ENCODE results near the gene DHRSX. TPM values are rescaled to one million over a fixed set of nuclear protein-coding genes. Genes with fewer than 3 reads are reported as not detected.
"Not testable (repeated sequence)": the region's sequence is repeated elsewhere in the genome, so short reads cannot be mapped to it uniquely, and the experiment has no call there.

The DHRSX gene
- total RNA-seq, 1 experiment from 2014 or later, result 14.0 TPM

DNA sequence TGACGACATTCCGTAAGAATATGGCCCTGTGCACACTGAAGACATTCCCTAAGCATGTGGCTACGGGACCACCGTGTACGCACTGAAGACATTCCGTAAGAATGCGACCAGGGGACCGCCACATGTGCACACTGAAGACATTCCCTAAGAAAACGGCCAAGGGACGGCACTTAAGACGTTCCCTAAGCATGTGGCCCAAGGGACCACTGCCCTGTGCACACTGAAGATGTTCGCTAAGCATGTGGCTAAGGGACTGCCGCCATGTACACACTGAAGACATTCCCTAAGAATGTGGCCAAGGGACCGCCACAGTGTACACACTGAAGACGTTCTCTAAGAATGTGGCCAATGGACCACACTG, 21.4 kb downstream of the DHRSX start:
- H3K27ac ChIP-seq (ENCODE audit: low read length), result no peak overlapping the region
- no peaks in the 10 kb centered on the region for H3K27me3 ChIP-seq (ENCODE audit: low read length)
- H2AFZ ChIP-seq (ENCODE audit: low read length), result no peak overlapping the region
- no peaks in the 10 kb centered on the region for H3K9me3 ChIP-seq (ENCODE audit: low read length)
- H3K79me2 ChIP-seq (ENCODE audit: low read length), result peaks cover 18% of the 10 kb centered on the region
- no peaks in the 10 kb centered on the region for H3K4me1 ChIP-seq (ENCODE audit: low read length)
- H4K20me1 ChIP-seq (ENCODE audit: insufficient read depth, low read depth, low read length), result no peaks in the 10 kb centered on the region
- no peak overlapping the region for H3K4me2 ChIP-seq (ENCODE audit: low read depth, low read length, poor library complexity, severe bottlenecking)
- no peak overlapping the region for H3K4me3 ChIP-seq (ENCODE audit: low read length)
- DNase-seq, result no peak
- H3K36me3 ChIP-seq (ENCODE audit: insufficient read depth, low read length), result no peaks in the 10 kb centered on the region
- no peak overlapping the region for H3K9ac ChIP-seq (ENCODE audit: low read length)
- no peaks in the 10 kb centered on the region for H3K9me2 ChIP-seq (replicated peaks; ENCODE audit: insufficient read depth, low read length)

DNA sequence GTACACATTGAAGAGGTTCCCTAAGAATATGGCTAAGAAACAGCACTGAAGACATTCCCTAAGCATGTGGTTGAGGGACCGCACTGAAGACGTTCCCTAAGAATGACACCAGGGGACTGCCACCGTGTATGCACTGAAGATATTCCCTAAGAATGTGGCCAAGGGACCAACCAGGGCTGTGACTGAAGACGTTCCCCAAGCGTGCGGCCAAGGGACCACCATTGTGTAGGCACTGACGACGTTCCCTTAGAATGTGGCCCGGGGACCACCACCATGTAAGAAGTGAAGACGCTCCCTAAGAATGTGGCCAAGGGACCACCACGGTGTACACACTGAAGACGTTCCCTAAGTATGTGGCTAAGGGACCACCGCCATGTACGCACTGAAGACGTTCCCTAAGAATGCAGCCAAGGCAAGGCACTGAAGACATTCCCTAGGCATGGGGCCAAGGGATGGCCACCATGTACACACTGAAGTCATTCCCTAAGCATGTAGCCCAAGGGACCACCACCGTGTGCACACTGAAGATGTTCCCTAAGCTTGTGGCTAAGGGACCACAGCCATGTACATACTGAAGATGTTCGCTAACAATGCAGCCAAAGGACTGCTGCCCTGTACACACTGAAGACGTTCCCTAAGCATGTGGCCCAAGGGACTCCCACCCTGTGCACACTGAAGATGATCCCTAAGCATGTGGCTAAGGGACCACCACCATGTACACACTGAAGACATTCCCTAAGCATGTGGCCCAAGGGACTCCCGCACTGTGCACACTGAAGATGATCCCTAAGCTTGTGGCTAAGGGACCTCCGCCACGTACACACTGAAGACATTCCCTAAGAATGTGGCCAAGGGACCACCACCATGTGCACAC, 22.0 kb downstream of the DHRSX start:
- Histone ChIP-seq H3K9me3 (ENCODE audit: low read length) (no peaks in the 10 kb centered on the region), H3K4me2 (ENCODE audit: low read depth, low read length, poor library complexity, severe bottlenecking) (no peak overlapping the region), H3K4me3 (ENCODE audit: low read length) (no peak overlapping the region), H2AFZ (ENCODE audit: low read length) (no peak overlapping the region), H3K79me2 (ENCODE audit: low read length) (peaks cover 20% of the 10 kb centered on the region), H3K9me2 (replicated peaks; ENCODE audit: insufficient read depth, low read length) (no peaks in the 10 kb centered on the region), H3K27me3 (ENCODE audit: low read length) (no peaks in the 10 kb centered on the region), H3K4me1 (ENCODE audit: low read length) (no peaks in the 10 kb centered on the region), H4K20me1 (ENCODE audit: insufficient read depth, low read depth, low read length) (no peaks in the 10 kb centered on the region), H3K27ac (ENCODE audit: low read length) (no peak overlapping the region), H3K9ac (ENCODE audit: low read length) (no peak overlapping the region), H3K36me3 (ENCODE audit: insufficient read depth, low read length) (no peaks in the 10 kb centered on the region)
- no peak for DNase-seq

DNA sequence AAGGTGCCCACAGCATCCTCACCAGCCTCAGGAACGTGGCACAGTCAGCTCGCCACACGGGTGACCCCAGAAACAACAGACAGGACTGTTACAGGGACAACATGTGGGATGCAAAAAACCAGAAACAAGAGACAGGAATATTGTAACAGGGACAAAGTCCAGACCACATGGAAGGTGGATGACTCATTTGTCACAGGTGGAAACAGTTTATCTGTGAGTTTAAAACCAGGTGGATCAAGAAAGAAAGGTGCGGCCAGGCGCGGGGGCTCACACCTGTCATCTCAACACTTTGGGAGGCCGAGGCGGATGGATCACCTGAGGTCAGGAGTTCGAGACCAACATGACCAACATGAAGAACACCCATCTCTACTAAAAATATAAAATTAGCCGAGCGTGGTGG, 23.5 kb downstream of the DHRSX start:
- not testable (repeated sequence) for H3K4me2 ChIP-seq (ENCODE audit: low read depth, low read length, poor library complexity, severe bottlenecking); H3K9me2 ChIP-seq (replicated peaks; ENCODE audit: insufficient read depth, low read length); DNase-seq; H3K4me3 ChIP-seq (ENCODE audit: low read length); H3K27ac ChIP-seq (ENCODE audit: low read length); H3K9me3 ChIP-seq (ENCODE audit: low read length); H4K20me1 ChIP-seq (ENCODE audit: insufficient read depth, low read depth, low read length); H3K9ac ChIP-seq (ENCODE audit: low read length); H3K27me3 ChIP-seq (ENCODE audit: low read length); H3K36me3 ChIP-seq (ENCODE audit: insufficient read depth, low read length); H3K4me1 ChIP-seq (ENCODE audit: low read length); H2AFZ ChIP-seq (ENCODE audit: low read length)
- H3K79me2 ChIP-seq (ENCODE audit: low read length), result peaks cover 22% of the 10 kb centered on the region

DNA sequence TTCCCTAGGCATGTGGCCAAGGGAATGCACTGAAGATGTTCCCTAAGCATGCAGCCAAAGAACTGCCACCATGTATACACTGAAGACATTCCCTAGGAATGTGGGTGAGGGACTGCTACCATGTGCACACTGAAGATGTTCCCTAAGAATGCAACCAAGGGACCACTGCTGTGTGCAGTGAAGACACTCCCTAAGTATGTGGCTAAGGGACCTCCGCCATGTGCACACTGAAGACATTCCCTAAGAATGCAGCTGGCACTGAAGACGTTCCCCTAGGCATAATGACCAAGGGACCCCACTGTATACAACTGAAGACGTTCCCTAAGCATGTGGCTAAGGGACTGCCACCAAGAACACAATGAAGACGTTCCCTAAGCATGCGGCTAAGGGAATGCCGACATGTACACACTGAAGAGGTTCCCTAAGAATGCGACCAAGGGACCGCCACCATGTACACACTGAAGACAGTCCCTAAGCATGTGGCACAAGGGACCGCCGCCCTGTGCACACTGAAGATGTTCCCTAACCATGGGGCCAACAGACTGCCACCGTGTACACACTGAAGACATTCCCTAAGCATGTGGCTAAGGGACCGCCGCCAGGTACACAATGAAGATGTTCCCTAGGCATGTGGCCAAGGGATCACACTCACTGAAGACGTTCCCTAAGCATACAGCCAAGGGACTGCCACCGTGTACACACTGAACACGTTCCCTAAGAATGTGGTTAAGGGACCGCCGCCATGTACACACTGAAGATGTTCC, 25.6 kb downstream of the DHRSX start:
- Histone ChIP-seq H2AFZ (ENCODE audit: low read length) (no peak overlapping the region), H3K27ac (ENCODE audit: low read length) (no peak overlapping the region), H3K4me1 (ENCODE audit: low read length) (no peaks in the 10 kb centered on the region), H3K36me3 (ENCODE audit: insufficient read depth, low read length) (no peaks in the 10 kb centered on the region), H3K9me3 (ENCODE audit: low read length) (no peaks in the 10 kb centered on the region), H3K4me3 (ENCODE audit: low read length) (no peak overlapping the region), H3K9ac (ENCODE audit: low read length) (no peak overlapping the region), H3K27me3 (ENCODE audit: low read length) (no peaks in the 10 kb centered on the region), H3K4me2 (ENCODE audit: low read depth, low read length, poor library complexity, severe bottlenecking) (no peak overlapping the region), H3K9me2 (replicated peaks; ENCODE audit: insufficient read depth, low read length) (no peaks in the 10 kb centered on the region), H3K79me2 (ENCODE audit: low read length) (peaks cover 26% of the 10 kb centered on the region), H4K20me1 (ENCODE audit: insufficient read depth, low read depth, low read length) (no peaks in the 10 kb centered on the region)
- no peak for DNase-seq

DNA sequence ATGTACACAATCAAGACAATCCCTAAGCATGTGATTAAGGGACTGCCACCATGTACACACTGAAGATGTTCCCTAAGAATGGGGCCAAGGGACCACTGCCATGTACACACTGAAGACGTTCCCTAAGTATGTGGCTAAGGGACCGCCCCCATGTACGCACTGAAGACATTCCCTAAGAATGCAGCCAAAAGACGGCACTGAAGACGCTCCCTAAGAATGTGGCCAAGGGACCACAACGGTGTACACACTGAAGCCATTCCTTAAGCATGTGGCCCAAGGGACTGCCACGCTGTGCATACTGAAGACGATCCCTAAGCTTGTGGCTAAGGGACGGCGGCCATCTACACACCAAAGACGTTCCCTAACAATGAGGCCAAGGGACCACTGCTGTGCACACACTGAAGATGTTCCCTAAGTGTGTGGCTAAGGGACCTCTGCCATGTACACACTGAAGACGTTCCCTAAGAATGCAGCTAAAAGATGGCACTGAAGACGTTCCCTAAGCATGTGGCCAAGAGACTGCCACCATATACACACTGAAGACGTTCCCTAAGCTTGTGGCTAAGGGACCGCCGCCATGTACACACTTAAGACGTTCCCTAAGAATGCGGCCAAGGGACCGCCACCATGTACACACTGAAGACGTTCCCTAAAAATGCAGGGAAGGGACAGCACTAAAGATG, 26.4 kb downstream of the DHRSX start:
- no peaks in the 10 kb centered on the region for H4K20me1 ChIP-seq (ENCODE audit: insufficient read depth, low read depth, low read length)
- H3K27ac ChIP-seq (ENCODE audit: low read length), result no peak overlapping the region
- H3K4me3 ChIP-seq (ENCODE audit: low read length), result no peak overlapping the region
- H2AFZ ChIP-seq (ENCODE audit: low read length), result no peak overlapping the region
- peaks cover 19% of the 10 kb centered on the region for H3K79me2 ChIP-seq (ENCODE audit: low read length)
- no peaks in the 10 kb centered on the region for H3K9me3 ChIP-seq (ENCODE audit: low read length)
- no peak overlapping the region for H3K4me2 ChIP-seq (ENCODE audit: low read depth, low read length, poor library complexity, severe bottlenecking)
- no peaks in the 10 kb centered on the region for H3K36me3 ChIP-seq (ENCODE audit: insufficient read depth, low read length)
- H3K9ac ChIP-seq (ENCODE audit: low read length), result no peak overlapping the region
- no peaks in the 10 kb centered on the region for H3K9me2 ChIP-seq (replicated peaks; ENCODE audit: insufficient read depth, low read length)
- no peak for DNase-seq
- no peaks in the 10 kb centered on the region for H3K27me3 ChIP-seq (ENCODE audit: low read length)
- H3K4me1 ChIP-seq (ENCODE audit: low read length), result no peaks in the 10 kb centered on the region

DNA sequence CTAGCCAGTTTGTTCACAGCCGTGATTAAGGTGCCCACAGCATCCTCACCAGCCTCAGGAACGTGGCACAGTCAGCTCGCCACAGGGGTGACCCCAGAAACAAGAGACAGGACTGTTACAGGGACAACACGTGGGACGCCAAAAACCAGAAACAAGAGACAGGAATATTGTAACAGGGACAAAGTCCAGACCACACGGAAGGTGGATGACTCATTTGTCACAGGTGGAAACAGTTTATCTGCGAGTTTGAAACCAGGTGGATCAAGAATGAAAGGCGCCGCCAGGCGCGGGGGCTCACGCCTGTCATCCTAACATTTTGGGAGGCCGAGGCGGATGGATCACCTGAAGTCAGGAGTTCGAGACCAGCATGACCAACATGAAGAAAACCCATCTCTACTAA, 27.7 kb downstream of the DHRSX start:
- H3K4me1 ChIP-seq (ENCODE audit: low read length), result not testable (repeated sequence)

DNA sequence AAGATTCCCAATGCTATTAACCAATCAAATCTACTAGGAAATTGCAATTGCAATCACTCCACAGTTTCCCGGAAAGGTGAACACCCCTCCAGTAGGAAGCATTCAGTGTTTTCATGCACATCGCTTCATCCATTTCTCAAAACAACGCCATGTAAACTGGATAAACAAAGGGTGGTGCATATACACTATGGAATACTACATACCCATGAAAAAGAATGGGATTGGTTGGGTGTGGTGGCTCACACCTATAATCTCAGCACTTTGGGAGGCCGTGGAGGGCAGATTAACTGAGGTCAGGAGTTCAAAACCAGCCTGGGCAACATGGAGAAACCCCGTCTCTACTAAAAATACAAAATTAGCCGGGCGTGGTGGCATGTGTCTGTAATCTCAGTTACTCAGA, 29.1 kb downstream of the DHRSX start:
- Histone ChIP-seq H3K4me1 (ENCODE audit: low read length) (no peaks in the 10 kb centered on the region), H2AFZ (ENCODE audit: low read length) (no peak overlapping the region), H3K9me2 (replicated peaks; ENCODE audit: insufficient read depth, low read length) (no peaks in the 10 kb centered on the region), H3K9me3 (ENCODE audit: low read length) (no peaks in the 10 kb centered on the region), H3K36me3 (ENCODE audit: insufficient read depth, low read length) (no peaks in the 10 kb centered on the region), H4K20me1 (ENCODE audit: insufficient read depth, low read depth, low read length) (no peaks in the 10 kb centered on the region), H3K4me3 (ENCODE audit: low read length) (no peak overlapping the region), H3K27ac (ENCODE audit: low read length) (no peak overlapping the region), H3K9ac (ENCODE audit: low read length) (no peak overlapping the region), H3K79me2 (ENCODE audit: low read length) (peaks cover 11% of the 10 kb centered on the region), H3K4me2 (ENCODE audit: low read depth, low read length, poor library complexity, severe bottlenecking) (no peak overlapping the region), H3K27me3 (ENCODE audit: low read length) (no peaks in the 10 kb centered on the region)
- no peak for DNase-seq

More for the DNA sequence above, 27.7 kb downstream of the DHRSX start:
- H3K36me3 ChIP-seq (ENCODE audit: insufficient read depth, low read length); H4K20me1 ChIP-seq (ENCODE audit: insufficient read depth, low read depth, low read length); DNase-seq; H3K4me3 ChIP-seq (ENCODE audit: low read length); H3K9ac ChIP-seq (ENCODE audit: low read length); H2AFZ ChIP-seq (ENCODE audit: low read length); H3K9me2 ChIP-seq (replicated peaks; ENCODE audit: insufficient read depth, low read length); H3K27me3 ChIP-seq (ENCODE audit: low read length); H3K4me2 ChIP-seq (ENCODE audit: low read depth, low read length, poor library complexity, severe bottlenecking); H3K27ac ChIP-seq (ENCODE audit: low read length); H3K9me3 ChIP-seq (ENCODE audit: low read length): not testable (repeated sequence)
- H3K79me2 ChIP-seq (ENCODE audit: low read length), result peaks cover 13% of the 10 kb centered on the region

DNA sequence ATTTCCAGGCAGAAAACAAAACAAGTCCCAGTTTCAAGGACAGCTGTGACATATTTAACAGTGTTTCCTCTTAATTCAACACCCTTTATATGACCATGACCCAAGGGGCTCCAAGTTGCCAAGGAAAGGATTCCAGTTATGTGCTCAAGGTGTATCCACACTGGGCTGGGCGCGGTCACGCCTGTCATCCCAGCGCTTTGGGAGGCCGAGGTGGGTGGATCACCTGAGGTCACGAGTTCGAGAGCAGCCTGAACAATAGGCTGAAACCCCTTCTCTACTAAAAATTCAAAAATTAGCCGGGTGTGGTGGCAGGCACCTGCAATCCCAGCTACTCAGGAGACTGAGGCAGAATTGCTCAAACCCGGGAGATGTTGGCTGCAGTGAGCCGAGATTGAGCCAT, 29.6 kb downstream of the DHRSX start:
- H3K36me3 ChIP-seq (ENCODE audit: insufficient read depth, low read length); H3K9me2 ChIP-seq (replicated peaks; ENCODE audit: insufficient read depth, low read length); H3K9me3 ChIP-seq (ENCODE audit: low read length); H3K4me3 ChIP-seq (ENCODE audit: low read length); H2AFZ ChIP-seq (ENCODE audit: low read length); H3K4me1 ChIP-seq (ENCODE audit: low read length); H3K27me3 ChIP-seq (ENCODE audit: low read length); H3K4me2 ChIP-seq (ENCODE audit: low read depth, low read length, poor library complexity, severe bottlenecking); H3K9ac ChIP-seq (ENCODE audit: low read length); DNase-seq; H3K27ac ChIP-seq (ENCODE audit: low read length); H4K20me1 ChIP-seq (ENCODE audit: insufficient read depth, low read depth, low read length): not testable (repeated sequence)
- H3K79me2 ChIP-seq (ENCODE audit: low read length), result peaks cover 11% of the 10 kb centered on the region
